OCI-LY7 (cell line): ENCODE measurements around the gene TMEM209.
"Not testable (repeated sequence)": the region's sequence is repeated elsewhere in the genome, so short reads cannot be mapped to it uniquely, and the experiment has no call there.

Experiments
- EZH2phosphoT487 ChIP-seq: fragments of 200-600 bp; sonication (generic); IDR thresholded peaks from 2 replicates; pipeline ENCODE4 v1.6.1; 2018; ENCODE audit warnings: low read depth, borderline replicate concordance, mild to moderate bottlenecking, mixed run types, antibody characterized with exemption, low read length, moderate library complexity, mixed read lengths
- TF ChIP-seq, protein P1 (sequence below): fragments of 200-600 bp; sonication (generic); conservative IDR thresholded peaks from 2 replicates; pipeline ENCODE4 v1.5.1; 2014; ENCODE audit warnings: mild to moderate bottlenecking, antibody characterized with exemption, low read length, moderate library complexity, mixed read lengths

DNA sequence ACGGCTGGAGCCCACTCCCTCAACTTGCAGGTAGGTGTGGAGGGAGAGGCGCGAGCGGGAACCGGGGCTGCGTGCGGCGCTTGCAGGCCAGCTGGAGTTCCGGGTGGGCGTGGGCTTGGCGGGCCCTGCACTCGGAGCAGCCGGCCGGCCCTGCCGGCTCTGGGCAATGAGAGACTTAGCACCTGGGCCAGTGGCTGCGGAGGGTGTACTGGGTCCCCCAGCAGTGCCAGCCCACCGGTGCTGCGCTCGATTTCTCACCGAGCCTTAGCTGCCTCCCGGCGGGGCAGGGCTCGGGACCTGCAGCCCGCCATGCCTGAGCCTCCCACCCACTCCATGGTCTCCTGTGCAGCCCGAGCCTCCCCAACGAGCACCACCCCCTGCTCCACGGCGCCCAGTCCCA is 24.8 kb upstream of the TMEM209 start:
- TF ChIP-seq, protein P1, sequence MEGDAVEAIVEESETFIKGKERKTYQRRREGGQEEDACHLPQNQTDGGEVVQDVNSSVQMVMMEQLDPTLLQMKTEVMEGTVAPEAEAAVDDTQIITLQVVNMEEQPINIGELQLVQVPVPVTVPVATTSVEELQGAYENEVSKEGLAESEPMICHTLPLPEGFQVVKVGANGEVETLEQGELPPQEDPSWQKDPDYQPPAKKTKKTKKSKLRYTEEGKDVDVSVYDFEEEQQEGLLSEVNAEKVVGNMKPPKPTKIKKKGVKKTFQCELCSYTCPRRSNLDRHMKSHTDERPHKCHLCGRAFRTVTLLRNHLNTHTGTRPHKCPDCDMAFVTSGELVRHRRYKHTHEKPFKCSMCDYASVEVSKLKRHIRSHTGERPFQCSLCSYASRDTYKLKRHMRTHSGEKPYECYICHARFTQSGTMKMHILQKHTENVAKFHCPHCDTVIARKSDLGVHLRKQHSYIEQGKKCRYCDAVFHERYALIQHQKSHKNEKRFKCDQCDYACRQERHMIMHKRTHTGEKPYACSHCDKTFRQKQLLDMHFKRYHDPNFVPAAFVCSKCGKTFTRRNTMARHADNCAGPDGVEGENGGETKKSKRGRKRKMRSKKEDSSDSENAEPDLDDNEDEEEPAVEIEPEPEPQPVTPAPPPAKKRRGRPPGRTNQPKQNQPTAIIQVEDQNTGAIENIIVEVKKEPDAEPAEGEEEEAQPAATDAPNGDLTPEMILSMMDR, result not testable (repeated sequence)
- TF ChIP-seq EZH2phosphoT487, result not testable (repeated sequence)
